Hematopoietic multipotent progenitor cell treated with erythropoietin and hydrocortisone succinate and interleukin-3 and kit ligand, for 8 days (in vitro differentiated cells): ENCODE data around the gene GPRIN3.
"Not testable (repeated sequence)": the region's sequence is repeated elsewhere in the genome, so short reads cannot be mapped to it uniquely, and the experiment has no call there.

Source experiments
- DNase-seq: peaks from one replicate; pipeline ENCODE4 v3.0.0-alpha.2; 2015

Gene GPRIN3

GRCh38 chr4:89212666-89213381, 94.8 kb downstream of the GPRIN3 start:
- DNase-seq: no peak

GRCh38 chr4:89204624-89205023, 103.0 kb downstream of the GPRIN3 start:
- DNase-seq: no peak

GRCh38 chr4:89203902-89204301, 103.7 kb downstream of the GPRIN3 start:
- DNase-seq: no peak

- not testable (repeated sequence) for DNase-seq
These were observed 108.2 kb downstream of the GPRIN3 start for GRCh38 chr4:89199394-89199793.

GRCh38 chr4:89197920-89198319, 109.7 kb downstream of the GPRIN3 start:
- no peak for DNase-seq

- no peak for DNase-seq
These were observed 110.9 kb downstream of the GPRIN3 start for GRCh38 chr4:89196745-89197144.

- no peak for DNase-seq
These were observed 111.4 kb downstream of the GPRIN3 start for GRCh38 chr4:89196056-89196674.

GRCh38 chr4:89193843-89194242, 113.8 kb downstream of the GPRIN3 start:
- no peak for DNase-seq
